Stimulated activated CD4-positive, alpha-beta T cell treated with anti-CD3 and anti-CD28 coated beads, Interleukin-2, amount 100 ng/mL, for 24 hours (primary cell): ENCODE data around the gene TMEM208.

Experiments
- DNase-seq, 2 donors: peaks; one replicate each; pipeline ENCODE4 v3.0.0-alpha.2; 2020

Gene TMEM208

GRCh38 chr16:67191995-67192681 is 34.8 kb upstream of the TMEM208 start, which contains the start of gene E2F4:
TSS of gene E2F4 (plus strand) at chr16:67192155. CDS start at chr16:67192228, 73 bp downstream.
- peak; percentile 89 to 92 for DNase-seq

- DNase-seq: no peak
Measured at GRCh38 chr16:67192781-67193361, 34.1 kb upstream of the TMEM208 start.

DNA sequence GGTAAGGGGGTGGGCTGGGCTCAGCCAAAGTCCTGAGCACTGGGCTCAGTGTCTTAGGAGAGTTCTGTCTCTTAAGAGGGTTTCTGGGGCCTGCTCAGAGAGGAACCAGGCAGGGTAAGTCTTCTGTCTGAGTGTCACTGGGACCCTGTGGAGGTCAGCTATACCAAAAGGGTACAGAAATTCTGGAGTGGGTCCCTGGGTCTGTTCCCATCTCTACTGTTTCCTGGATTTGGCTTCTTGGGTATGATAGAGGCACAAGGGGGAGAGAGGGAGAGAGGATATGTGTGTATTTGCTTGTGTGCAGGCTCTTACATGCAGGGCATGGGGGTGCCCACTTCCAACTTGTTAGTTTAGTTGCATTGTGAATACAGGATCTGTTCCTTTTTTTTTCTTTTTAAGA is 33.4 kb upstream of the TMEM208 start:
- no peak for DNase-seq

GRCh38 chr16:67194260-67194659 is 32.7 kb upstream of the TMEM208 start:
- no peak for DNase-seq

DNA sequence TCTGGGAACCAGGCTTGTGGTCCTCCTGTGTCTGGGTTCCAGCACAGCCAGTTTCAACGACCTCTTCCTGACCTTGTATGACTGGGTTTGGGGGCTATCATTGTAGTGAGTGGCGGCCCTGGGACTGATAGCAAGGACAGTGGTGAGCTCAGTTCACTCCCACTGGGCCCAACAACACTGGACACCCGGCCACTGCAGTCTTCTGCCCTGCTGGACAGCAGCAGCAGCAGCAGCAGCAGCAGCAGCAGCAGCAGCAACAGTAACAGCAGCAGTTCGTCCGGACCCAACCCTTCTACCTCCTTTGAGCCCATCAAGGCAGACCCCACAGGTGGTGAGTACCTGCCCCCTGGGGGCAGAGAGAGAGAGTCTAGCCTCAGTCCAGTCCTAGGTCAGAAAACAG is 31.3 kb upstream of the TMEM208 start:
- no peak for DNase-seq

DNA sequence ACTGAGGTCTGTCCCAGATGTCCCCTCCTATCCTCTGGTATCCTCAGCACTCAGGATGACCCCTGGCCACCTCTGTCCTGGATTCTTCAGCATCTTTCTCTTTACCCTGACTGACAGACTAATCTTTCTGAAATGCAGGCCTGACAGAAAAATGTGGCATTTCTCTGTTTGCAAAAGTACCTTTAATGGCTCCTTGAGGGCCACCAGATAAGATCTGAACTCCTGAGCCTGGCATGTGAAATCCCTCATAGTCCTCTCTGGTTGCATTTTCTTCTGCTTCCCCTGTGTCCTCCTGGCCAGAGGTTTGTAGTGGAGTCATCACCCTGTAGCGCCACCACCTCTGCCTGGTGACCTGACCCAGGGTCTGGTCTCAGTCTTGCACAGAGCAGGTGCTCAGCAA is 30.0 kb upstream of the TMEM208 start:
- no peak for DNase-seq

DNA sequence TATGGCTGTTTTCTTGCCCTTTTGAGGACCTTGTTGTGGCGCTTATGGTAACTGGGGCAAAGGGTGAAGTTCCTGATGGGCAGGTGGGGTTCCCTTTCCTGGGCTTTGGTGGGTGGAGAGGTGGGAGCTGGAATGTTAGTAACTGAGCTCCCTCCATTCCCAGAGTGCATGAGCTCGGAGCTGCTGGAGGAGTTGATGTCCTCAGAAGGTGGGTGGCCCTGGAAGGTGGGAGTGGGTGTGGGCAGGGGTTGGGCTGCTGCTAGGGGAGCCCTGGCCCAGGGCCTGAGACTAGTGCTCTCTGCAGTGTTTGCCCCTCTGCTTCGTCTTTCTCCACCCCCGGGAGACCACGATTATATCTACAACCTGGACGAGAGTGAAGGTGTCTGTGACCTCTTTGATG is 29.2 kb upstream of the TMEM208 start:
- DNase-seq: no peak

DNA sequence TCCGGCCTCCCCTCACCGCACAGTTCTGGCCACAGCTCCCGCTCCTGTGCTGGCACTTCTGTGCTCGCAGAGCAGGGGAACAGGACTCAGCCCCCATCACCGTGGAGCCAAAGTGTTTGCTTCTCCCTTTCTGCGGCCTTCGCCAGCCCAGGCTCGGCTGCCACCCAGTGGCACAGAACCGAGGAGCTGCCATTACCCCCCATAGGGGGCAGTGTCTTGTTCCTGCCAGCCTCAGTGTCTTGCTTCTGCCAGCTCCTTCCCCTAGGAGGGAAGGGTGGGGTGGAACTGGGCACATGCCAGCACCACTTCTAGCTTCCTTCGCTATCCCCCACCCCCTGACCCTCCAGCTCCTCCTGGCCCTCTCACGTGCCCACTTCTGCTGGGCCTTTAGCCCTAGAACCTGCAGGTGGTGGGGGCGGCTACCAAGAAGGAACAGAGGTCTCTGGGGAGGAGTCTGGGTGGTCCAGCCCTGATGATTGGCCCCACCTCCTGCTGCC is 28.6 kb upstream of the TMEM208 start:
- no peak for DNase-seq

- no peak for DNase-seq
Measured at GRCh38 chr16:67199011-67199807, 27.7 kb upstream of the TMEM208 start, which contains the start of gene ELMO3. TSS of gene ELMO3 (plus strand) at chr16:67199131. CDS start at chr16:67199327, 196 bp downstream.

DNA sequence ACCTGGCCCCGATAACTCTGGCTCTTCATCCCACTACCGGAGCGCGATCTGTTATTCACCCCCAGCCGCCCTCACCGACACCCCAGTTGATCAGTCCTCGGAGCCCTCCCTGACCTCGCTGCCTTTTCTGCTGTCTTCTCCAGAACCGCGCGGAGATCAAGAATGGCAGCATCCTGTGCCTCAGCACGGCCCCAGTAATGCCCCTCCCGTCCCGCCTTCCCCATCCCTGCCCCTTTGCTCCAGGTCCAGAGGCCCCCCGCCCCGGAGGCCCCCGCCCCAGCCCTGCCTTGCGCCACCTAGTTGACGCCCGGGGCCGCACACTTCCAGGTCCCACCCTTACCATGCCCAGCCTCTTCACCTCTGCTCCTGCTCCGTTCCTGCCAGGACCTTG is 27.1 kb upstream of the TMEM208 start:
- no peak for DNase-seq

DNA sequence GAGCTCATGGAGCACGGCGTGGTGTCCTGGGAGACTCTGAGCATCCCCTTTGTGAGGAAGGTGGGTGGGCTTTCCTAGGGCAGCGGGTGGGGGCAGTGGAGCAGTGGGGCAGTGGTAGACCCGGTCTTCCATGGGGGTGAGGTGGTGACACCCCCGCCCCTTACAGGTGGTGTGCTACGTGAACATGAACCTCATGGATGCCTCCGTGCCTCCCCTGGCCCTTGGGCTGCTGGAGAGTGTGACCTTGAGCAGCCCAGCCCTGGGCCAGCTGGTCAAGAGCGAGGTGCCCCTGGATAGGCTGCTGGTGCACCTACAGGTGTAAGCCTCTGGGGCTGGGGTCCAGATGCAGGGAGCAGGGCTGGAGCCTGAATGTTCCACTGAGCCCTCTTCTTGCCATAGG is 26.4 kb upstream of the TMEM208 start:
- DNase-seq: no peak

GRCh38 chr16:67201411-67202345 is 25.3 kb upstream of the TMEM208 start:
- no peak for DNase-seq

GRCh38 chr16:67202426-67202825 is 24.5 kb upstream of the TMEM208 start:
- DNase-seq: no peak

- DNase-seq: no peak
Measured at GRCh38 chr16:67202956-67203493, 23.9 kb upstream of the TMEM208 start.

GRCh38 chr16:67204076-67204475 is 22.9 kb upstream of the TMEM208 start:
- DNase-seq: no peak

- DNase-seq: no peak
Measured at GRCh38 chr16:67206129-67206837, 20.6 kb upstream of the TMEM208 start.

DNA sequence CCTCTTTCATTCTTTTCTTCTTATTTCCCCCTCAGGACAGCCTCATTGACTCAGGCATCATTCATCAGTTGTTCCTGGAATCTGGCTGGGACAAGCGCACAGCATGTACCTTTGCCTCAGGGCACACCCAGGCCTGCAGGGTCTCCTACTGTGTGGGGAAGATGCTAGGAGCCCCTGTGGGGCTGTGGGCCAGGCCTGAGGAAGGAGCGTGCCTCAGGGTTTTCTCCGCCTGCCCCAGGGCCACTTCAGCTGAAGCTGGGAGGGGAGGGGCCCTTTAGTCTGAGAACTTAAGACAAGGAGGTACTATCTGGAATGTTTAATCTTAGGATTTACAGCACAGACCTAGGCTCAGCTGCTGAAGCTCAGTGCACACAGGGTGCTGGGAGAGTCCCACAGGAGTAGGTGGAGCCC is 20.1 kb upstream of the TMEM208 start:
- no peak for DNase-seq

GRCh38 chr16:67207249-67208091 is 19.5 kb upstream of the TMEM208 start:
- no peak for DNase-seq

- DNase-seq: no peak
Measured at GRCh38 chr16:67208154-67208896, 18.6 kb upstream of the TMEM208 start.

- no peak for DNase-seq
Measured at GRCh38 chr16:67209565-67209964, 17.4 kb upstream of the TMEM208 start.
